PC-9 (cell line): Measurements from ENCODE around the gene POLA1. TPM values are rescaled to one million over a fixed set of nuclear protein-coding genes. Genes with fewer than 3 reads are reported as not detected.

Source experiments
- BruUV-seq: library from RNA; stranded (reverse); fragments of 400-500 nt; replicated peaks from 2 replicates; lab custom pipeline; 2021; lab: Mats Ljungman, UMichigan
- CTCF ChIA-PET: fragments of 300-600 bp; sonication (Branson Sonifier 250); formaldehyde crosslinking; loops from one replicate; lab custom pipeline; 2022; ENCODE audit warnings: antibody characterized with exemption; lab: Charles Lee
- POLR2A ChIA-PET: fragments of 300-600 bp; sonication (Branson Sonifier 250); formaldehyde crosslinking; loops from one replicate; lab custom pipeline; 2022; ENCODE audit warnings: antibody characterized with exemption; ENCODE audit not compliant: unreplicated experiment; lab: Charles Lee
- DNase-seq, 2 experiments: peaks; one replicate each; pipeline versions ENCODE4 v3.0.0 to v3.0.0-alpha.2; 2015 to 2022; ENCODE audit warnings: mixed read lengths in 1 of 2
- H2AFZ ChIP-seq: fragments of 200-600 bp; sonication (generic); 2 replicates; pipeline ENCODE4 v1.8.1; 2017; ENCODE audit warnings: antibody characterized with exemption
- H3F3A ChIP-seq: fragments of 200-600 bp; sonication (generic); 2 replicates; pipeline ENCODE4 v1.8.1; 2017; ENCODE audit warnings: antibody characterized with exemption, mild to moderate bottlenecking, low read depth; ENCODE audit not compliant: insufficient read depth
- H3K27ac ChIP-seq: fragments of 200-600 bp; sonication (generic); 2 replicates; pipeline ENCODE4 v1.6.1; 2016; ENCODE audit warnings: mixed run types
- H3K27me3 ChIP-seq: fragments of 200-600 bp; sonication (generic); 2 replicates; pipeline ENCODE4 v1.6.1; 2016; ENCODE audit warnings: low read depth, mixed run types; ENCODE audit not compliant: insufficient read depth
- H3K36me3 ChIP-seq: fragments of 200-600 bp; sonication (generic); 2 replicates; pipeline ENCODE4 v1.6.1; 2016; ENCODE audit warnings: low read depth, mixed run types
- H3K4me1 ChIP-seq: fragments of 200-600 bp; sonication (generic); replicated peaks from 2 replicates; pipeline ENCODE4 v1.6.1; 2016; ENCODE audit warnings: mixed run types; ENCODE audit not compliant: insufficient read depth
- H3K4me2 ChIP-seq: fragments of 200-600 bp; sonication (generic); 2 replicates; pipeline ENCODE4 v1.6.1; 2017; ENCODE audit warnings: mixed run types
- H3K4me3 ChIP-seq: fragments of 200-600 bp; sonication (generic); 2 replicates; pipeline ENCODE4 v1.6.1; 2016; ENCODE audit warnings: mixed run types
- H3K79me2 ChIP-seq: fragments of 200-600 bp; sonication (generic); 2 replicates; pipeline ENCODE4 v1.6.1; 2017; ENCODE audit warnings: low read depth, mixed run types
- H3K9me2 ChIP-seq: fragments of 200-600 bp; sonication (generic); 2 replicates; pipeline ENCODE4 v1.8.1; 2017; ENCODE audit warnings: mild to moderate bottlenecking; ENCODE audit not compliant: insufficient read depth
- H3K9me3 ChIP-seq: fragments of 200-600 bp; sonication (generic); 2 replicates; pipeline ENCODE4 v1.8.1; 2016; ENCODE audit warnings: low read depth; ENCODE audit not compliant: insufficient read depth
- H4K20me1 ChIP-seq: fragments of 200-600 bp; sonication (generic); 2 replicates; pipeline ENCODE4 v1.8.1; 2017; ENCODE audit not compliant: insufficient read depth
- EZH2 ChIP-seq: fragments of 200-600 bp; sonication (generic); IDR thresholded peaks from 2 replicates; pipeline ENCODE4 v1.8.0; 2017; ENCODE audit warnings: antibody characterized with exemption, low read depth
- intact Hi-C: fragments of 100-400 bp; cut with micrococcal nuclease; formaldehyde crosslinking; loops from one replicate; pipeline ENCODE4 v1.10.0; 2022; ENCODE audit not compliant: unreplicated experiment
- total RNA-seq: library from RNA; stranded (reverse); gene quantifications from 2 replicates; pipeline ENCODE4 v1.2.3, GENCODE V29; 2021
- TF ChIP-seq, protein P1 (sequence below): fragments of 200-600 bp; sonication (generic); conservative IDR thresholded peaks from 2 replicates; pipeline ENCODE4 v1.6.1; 2017; ENCODE audit warnings: mixed run types, antibody characterized with exemption, mild to moderate bottlenecking, moderate library complexity

The POLA1 gene
- total RNA-seq, 1 experiment from 2014 or later: 24.6 TPM

- Histone ChIP-seq H4K20me1 (no peaks in the 10 kb centered on the region), H3K27me3 (no peaks in the 10 kb centered on the region), H3K36me3 (no peaks in the 10 kb centered on the region), H3K4me1 (no peaks in the 10 kb centered on the region), H3K4me3 (no peak overlapping the region), H3K79me2 (no peaks in the 10 kb centered on the region), H2AFZ (no peak overlapping the region), H3K27ac (no peak overlapping the region), H3K9me3 (no peaks in the 10 kb centered on the region), H3K9me2 (no peaks in the 10 kb centered on the region), H3F3A (no peaks in the 10 kb centered on the region), H3K4me2 (no peak overlapping the region)
- ChIA-PET CTCF (interaction anchor here (0.6 to 2.1 kb wide), 4 partner anchors 47 to 304 kb away, joined by 3 to 11 read pairs (median 4); no protein-coding TSS in a partner anchor), POLR2A (no interaction called here)
- intact Hi-C loops: no loop called here
- BruUV-seq: no TSS peak
- DNase-seq: no peak
- TF ChIP-seq EZH2: no peak
- TF ChIP-seq, protein P1, sequence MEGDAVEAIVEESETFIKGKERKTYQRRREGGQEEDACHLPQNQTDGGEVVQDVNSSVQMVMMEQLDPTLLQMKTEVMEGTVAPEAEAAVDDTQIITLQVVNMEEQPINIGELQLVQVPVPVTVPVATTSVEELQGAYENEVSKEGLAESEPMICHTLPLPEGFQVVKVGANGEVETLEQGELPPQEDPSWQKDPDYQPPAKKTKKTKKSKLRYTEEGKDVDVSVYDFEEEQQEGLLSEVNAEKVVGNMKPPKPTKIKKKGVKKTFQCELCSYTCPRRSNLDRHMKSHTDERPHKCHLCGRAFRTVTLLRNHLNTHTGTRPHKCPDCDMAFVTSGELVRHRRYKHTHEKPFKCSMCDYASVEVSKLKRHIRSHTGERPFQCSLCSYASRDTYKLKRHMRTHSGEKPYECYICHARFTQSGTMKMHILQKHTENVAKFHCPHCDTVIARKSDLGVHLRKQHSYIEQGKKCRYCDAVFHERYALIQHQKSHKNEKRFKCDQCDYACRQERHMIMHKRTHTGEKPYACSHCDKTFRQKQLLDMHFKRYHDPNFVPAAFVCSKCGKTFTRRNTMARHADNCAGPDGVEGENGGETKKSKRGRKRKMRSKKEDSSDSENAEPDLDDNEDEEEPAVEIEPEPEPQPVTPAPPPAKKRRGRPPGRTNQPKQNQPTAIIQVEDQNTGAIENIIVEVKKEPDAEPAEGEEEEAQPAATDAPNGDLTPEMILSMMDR: no peak
These were observed 145.6 kb downstream of the POLA1 start for GRCh38 chrX:24839331-24839730.

GRCh38 chrX:24842486-24842885 is 148.8 kb downstream of the POLA1 start:
- Histone ChIP-seq H2AFZ (no peak overlapping the region), H3K9me2 (no peaks in the 10 kb centered on the region), H3F3A (no peaks in the 10 kb centered on the region), H3K9me3 (no peaks in the 10 kb centered on the region), H3K79me2 (no peaks in the 10 kb centered on the region), H3K4me2 (no peak overlapping the region), H3K36me3 (no peaks in the 10 kb centered on the region), H3K27me3 (no peaks in the 10 kb centered on the region), H3K4me3 (no peak overlapping the region), H3K27ac (no peak overlapping the region), H3K4me1 (no peaks in the 10 kb centered on the region), H4K20me1 (no peaks in the 10 kb centered on the region)
- ChIA-PET CTCF (no interaction called here), POLR2A (no interaction called here)
- intact Hi-C loops: loop anchor here (5.0 kb wide), 1 partner anchor 175 kb away; the partner anchor contains the start of gene ARX
- TF ChIP-seq EZH2: no peak
- TF ChIP-seq, protein P1: no peak
- DNase-seq: no peak
- no TSS peak for BruUV-seq

GRCh38 chrX:24846550-24847150 is 152.9 kb downstream of the POLA1 start:
- no peak for DNase-seq
- Histone ChIP-seq H3K9me3 (no peaks in the 10 kb centered on the region), H3F3A (no peaks in the 10 kb centered on the region), H3K9me2 (no peaks in the 10 kb centered on the region), H3K79me2 (no peaks in the 10 kb centered on the region), H4K20me1 (no peaks in the 10 kb centered on the region), H3K4me1 (no peaks in the 10 kb centered on the region), H3K27me3 (no peaks in the 10 kb centered on the region), H3K27ac (no peak overlapping the region), H2AFZ (no peak overlapping the region), H3K4me3 (no peak overlapping the region), H3K4me2 (no peak overlapping the region), H3K36me3 (no peaks in the 10 kb centered on the region)
- intact Hi-C loops: no loop called here
- TF ChIP-seq, protein P1: no peak
- no peak for TF ChIP-seq EZH2
- POLR2A ChIA-PET: no interaction called here
- CTCF ChIA-PET: no interaction called here
- BruUV-seq: no TSS peak
